CD14-positive monocyte (primary cell): ENCODE measurements around the gene SELENOP. TPM values are rescaled to one million over a fixed set of nuclear protein-coding genes. Genes with fewer than 3 reads are reported as not detected.

ENCODE experiments used
- DNase-seq, 3 donors: peaks; one replicate each; pipeline ENCODE4 v3.0.0-alpha.2; 2011 to 2022
- H2AFZ ChIP-seq: 2 replicates; pipeline ENCODE4 v1.6.0; 2012; ENCODE audit warnings: mild to moderate bottlenecking, low read depth, low read length, inconsistent platforms; ENCODE audit not compliant: insufficient read depth, poor library complexity, severe bottlenecking
- H3K27ac ChIP-seq, 2 donors: 1 replicate in 1 of 2; 2 replicates in 1 of 2; pipeline ENCODE4 v1.5.1; 2012 to 2013; ENCODE audit warnings: low read length in 2 of 2, control low read depth in 1 of 2, inconsistent platforms in 1 of 2, low read depth in 1 of 2, mild to moderate bottlenecking in 1 of 2
- H3K27me3 ChIP-seq, 2 donors: one replicate each; pipeline versions ENCODE4 v1.6.0 to v1.6.1; 2011 to 2013; ENCODE audit warnings: low read length in 2 of 2; ENCODE audit not compliant: control insufficient read depth in 2 of 2, insufficient read depth in 2 of 2
- H3K36me3 ChIP-seq, 2 donors: replicated peaks in 1 of 2; 1 replicate in 1 of 2; 2 replicates in 1 of 2; pipeline versions ENCODE4 v1.5.1 to v1.6.1; 2012 to 2013; ENCODE audit warnings: low read length in 2 of 2, control low read depth in 1 of 2, inconsistent platforms in 1 of 2, mild to moderate bottlenecking in 1 of 2; ENCODE audit not compliant: insufficient read depth in 2 of 2, control insufficient read depth in 1 of 2
- H3K4me1 ChIP-seq, 2 donors: 1 replicate in 1 of 2; 2 replicates in 1 of 2; pipeline versions ENCODE4 v1.5.1 to v1.6.1; 2012 to 2013; ENCODE audit warnings: low read length in 2 of 2, control low read depth in 1 of 2, inconsistent platforms in 1 of 2, mild to moderate bottlenecking in 1 of 2, moderate library complexity in 1 of 2; ENCODE audit not compliant: insufficient read depth in 2 of 2, control insufficient read depth in 1 of 2
- H3K4me2 ChIP-seq: replicated peaks from 2 replicates; pipeline ENCODE3; 2012; ENCODE audit warnings: low read length, moderate library complexity, mild to moderate bottlenecking; ENCODE audit not compliant: poor library complexity, severe bottlenecking; ENCODE audit errors: extremely low read depth
- H3K4me3 ChIP-seq, 3 experiments: fragments of 200-600 bp in 1 of 3; sonication (generic) in 1 of 3; replicated peaks in 1 of 3; 1 replicate in 2 of 3; 2 replicates in 1 of 3; pipeline ENCODE4 v1.5.1; 2011 to 2013; ENCODE audit warnings: low read length in 3 of 3, mild to moderate bottlenecking in 3 of 3, control low read depth in 2 of 3, low read depth in 2 of 3, inconsistent platforms in 1 of 3, moderate library complexity in 1 of 3
- H3K79me2 ChIP-seq: 2 replicates; pipeline ENCODE4 v1.6.0; 2012; ENCODE audit warnings: mild to moderate bottlenecking, control low read depth, inconsistent platforms, low read length, moderate library complexity; ENCODE audit not compliant: insufficient read depth
- H3K9ac ChIP-seq: 2 replicates; pipeline ENCODE4 v1.6.0; 2017; ENCODE audit warnings: low read length, mild to moderate bottlenecking; ENCODE audit not compliant: insufficient read depth, poor library complexity, severe bottlenecking
- H3K9me3 ChIP-seq, 2 donors: replicated peaks in 1 of 2; 1 replicate in 1 of 2; 2 replicates in 1 of 2; pipeline versions ENCODE4 v1.5.1 to v1.6.1; 2012 to 2013; ENCODE audit warnings: low read length in 2 of 2, control low read depth in 1 of 2; ENCODE audit not compliant: control insufficient read depth in 1 of 2, insufficient read depth in 1 of 2
- H4K20me1 ChIP-seq: 2 replicates; pipeline ENCODE4 v1.6.0; 2012; ENCODE audit warnings: mild to moderate bottlenecking, low read length, control low read depth, moderate library complexity; ENCODE audit not compliant: insufficient read depth
- H3K27ac Mint-ChIP-seq, 7 donors: one replicate each; pipeline ENCODE4 v1.8.0; 2020; ENCODE audit warnings: mild to moderate bottlenecking in 7 of 7, mixed read lengths in 7 of 7, moderate library complexity in 6 of 7, inconsistent platforms in 2 of 7
- H3K27me3 Mint-ChIP-seq, 3 donors: one replicate each; pipeline ENCODE4 v1.8.0; 2021 to 2022; ENCODE audit warnings: low read depth in 3 of 3, mild to moderate bottlenecking in 3 of 3, mixed read lengths in 3 of 3, moderate library complexity in 3 of 3, inconsistent platforms in 1 of 3
- H3K36me3 Mint-ChIP-seq, 2 donors: one replicate each; pipeline ENCODE4 v1.8.0; 2020; ENCODE audit warnings: mixed read lengths in 2 of 2, inconsistent platforms in 1 of 2, mild to moderate bottlenecking in 1 of 2
- H3K4me1 Mint-ChIP-seq: one replicate; pipeline ENCODE4 v1.8.0; 2020; ENCODE audit warnings: mild to moderate bottlenecking, mixed read lengths
- H3K4me3 Mint-ChIP-seq, 2 donors: one replicate each; pipeline ENCODE4 v1.8.0; 2020; ENCODE audit warnings: mild to moderate bottlenecking in 2 of 2, mixed read lengths in 2 of 2, moderate library complexity in 1 of 2
- H3K9me3 Mint-ChIP-seq, 7 donors: one replicate each; pipeline ENCODE4 v1.8.0; 2020 to 2022; ENCODE audit warnings: mixed read lengths in 7 of 7, mild to moderate bottlenecking in 6 of 7, moderate library complexity in 6 of 7, inconsistent platforms in 2 of 7
- CTCF ChIP-seq: fragments of 200-600 bp; IDR thresholded peaks from one replicate; pipeline ENCODE4 v1.8.0; 2022; ENCODE audit warnings: antibody characterized with exemption, mild to moderate bottlenecking
- WGBS: methylation state at CpG from one replicate; pipeline ENCODE4 v1.1.5; 2013; ENCODE audit warnings: missing lambda C conversion rate; ENCODE audit not compliant: insufficient coverage; 5-methylcytosine and 5-hydroxymethylcytosine counted together
- intact Hi-C, 2 donors: fragments of 100-400 bp; cut with micrococcal nuclease; formaldehyde crosslinking; loops; one replicate each; pipeline versions ENCODE4 v1.15.0 to v1.15.1; 2023
- polyA plus RNA-seq, 3 donors: library from polyadenylated mRNA; depleted of rRNA in 1 of 3; unstranded in 2 of 3; stranded (reverse) in 1 of 3; fragments of 300-500 nt in 2 of 3; fragments of >200 nt in 1 of 3; fragmentation: Illumina TruSeq in 2 of 3; gene quantifications; 1 replicate in 2 of 3; 2 replicates in 1 of 3; pipeline ENCODE4 v1.2.3, GENCODE V29; 2012 to 2021

Gene SELENOP
- polyA plus RNA-seq, 3 donors: 0.24 to 0.33 TPM; not detected in 1

- no peak overlapping the region for H3K27ac Mint-ChIP-seq
- intact Hi-C loops: no loop called here
These were observed 39.3 kb downstream of the SELENOP start for GRCh38 chr5:42772265-42772993.

GRCh38 chr5:42770003-42770402, 41.7 kb downstream of the SELENOP start:
- H3K27ac Mint-ChIP-seq: no peak overlapping the region
- intact Hi-C loops: no loop called here
- H3K4me2 ChIP-seq: no peak overlapping the region
- no peak overlapping the region for H3K4me3 Mint-ChIP-seq
- no peaks in the 10 kb centered on the region for H3K27me3 ChIP-seq
- no peaks in the 10 kb centered on the region for H3K36me3 ChIP-seq
- H3K4me1 Mint-ChIP-seq: peaks cover 6% of the 10 kb centered on the region
- H3K9me3 ChIP-seq: no peaks in the 10 kb centered on the region
- no peak for TF ChIP-seq CTCF
- peaks cover 0 to 5% (median 2%) of the 10 kb centered on the region in 3 donors for H3K27me3 Mint-ChIP-seq
- no peaks in the 10 kb centered on the region for H4K20me1 ChIP-seq
- no peak for DNase-seq
- no peaks in the 10 kb centered on the region for H3K4me1 ChIP-seq
- no peaks in the 10 kb centered on the region for H3K79me2 ChIP-seq
- no peak overlapping the region for H3K9ac ChIP-seq
- H3K27ac ChIP-seq: no peak overlapping the region
- H3K36me3 Mint-ChIP-seq: no peaks in the 10 kb centered on the region
- no peak overlapping the region for H3K4me3 ChIP-seq
- no peak overlapping the region for H2AFZ ChIP-seq
- no peaks in the 10 kb centered on the region for H3K9me3 Mint-ChIP-seq

More at GRCh38 chr5:42772265-42772993, 39.3 kb downstream of the SELENOP start:
- TF ChIP-seq CTCF: no peak
- Histone ChIP-seq H3K4me3 (no peak overlapping the region), H3K9me3 (no peaks in the 10 kb centered on the region), H2AFZ (no peak overlapping the region), H3K9ac (no peak overlapping the region), H3K4me1 (no peaks in the 10 kb centered on the region), H4K20me1 (no peaks in the 10 kb centered on the region), H3K4me2 (no peak overlapping the region), H3K79me2 (no peaks in the 10 kb centered on the region), H3K27me3 (no peaks in the 10 kb centered on the region), H3K36me3 (no peaks in the 10 kb centered on the region), H3K27ac (no peak overlapping the region)
- 96% methylated on average over 5 of the region's 13 CpGs for WGBS
- no peak overlapping the region for H3K4me3 Mint-ChIP-seq
- H3K4me1 Mint-ChIP-seq: peaks cover under 1% of the 10 kb centered on the region
- no peaks in the 10 kb centered on the region for H3K9me3 Mint-ChIP-seq
- H3K36me3 Mint-ChIP-seq: no peaks in the 10 kb centered on the region
- no peak for DNase-seq
- peaks cover 0 to 5% (median 0%) of the 10 kb centered on the region in 3 donors for H3K27me3 Mint-ChIP-seq
